Activated naive CD4-positive, alpha-beta T cell treated with anti-CD3 and anti-CD28 coated beads, Interleukin-2, amount 50 U/mL, for 72 hours (primary cell): ENCODE data around the gene RAP1GDS1. TPM values are rescaled to one million over a fixed set of nuclear protein-coding genes. Genes with fewer than 3 reads are reported as not detected.
"Not testable (repeated sequence)": the region's sequence is repeated elsewhere in the genome, so short reads cannot be mapped to it uniquely, and the experiment has no call there.

Experiments
- ATAC-seq, 2 donors: fragments of 150-1000 bp; cut with Tn5 transposase; 2 replicates each; pipeline ENCODE4 v1.10.0; 2021; ENCODE audit warnings: mild to moderate bottlenecking in 2 of 2, moderate library complexity in 2 of 2
- DNase-seq, 2 donors: peaks; one replicate each; pipeline ENCODE4 v3.0.0; 2021 to 2022; ENCODE audit warnings: low spot score in 2 of 2
- H3K27ac Mint-ChIP-seq, 2 donors: one replicate each; pipeline ENCODE4 v1.8.0; 2022; ENCODE audit warnings: mild to moderate bottlenecking in 2 of 2, mixed read lengths in 2 of 2
- H3K36me3 Mint-ChIP-seq, 2 donors: one replicate each; pipeline ENCODE4 v1.8.0; 2022; ENCODE audit warnings: mixed read lengths in 2 of 2
- H3K9me3 Mint-ChIP-seq, 2 donors: one replicate each; pipeline ENCODE4 v1.8.0; 2022; ENCODE audit warnings: mixed read lengths in 2 of 2
- total RNA-seq, 2 donors: library from RNA; stranded (reverse); gene quantifications; one replicate each; pipeline ENCODE4 v1.2.3, GENCODE V29; 2022

The RAP1GDS1 gene
- total RNA-seq, 2 donors from 2014 or later: 41.0 to 58.7 TPM

- peaks cover 2 to 18% of the 10 kb centered on the region in 2 donors for H3K9me3 Mint-ChIP-seq
- H3K36me3 Mint-ChIP-seq: peaks cover 0 to 51% of the 10 kb centered on the region in 2 donors
- ATAC-seq (peak; percentile 76 to 98), DNase-seq (no peak)
- H3K27ac Mint-ChIP-seq: no peak overlapping the region
These were observed 14.0 kb downstream of the RAP1GDS1 start for GRCh38 chr4:98275145-98275544.

GRCh38 chr4:98283219-98284189, 22.3 kb downstream of the RAP1GDS1 start:
- H3K27ac Mint-ChIP-seq: no peak overlapping the region
- DNase-seq (no peak), ATAC-seq (peak in 1 of 2 donors; percentile 77)
- H3K9me3 Mint-ChIP-seq: peaks cover 0 to 3% of the 10 kb centered on the region in 2 donors
- peaks cover 4 to 21% of the 10 kb centered on the region in 2 donors for H3K36me3 Mint-ChIP-seq

GRCh38 chr4:98284640-98285046, 23.5 kb downstream of the RAP1GDS1 start:
- Mint-ChIP-seq H3K9me3 (peaks cover 0 to 3% of the 10 kb centered on the region in 2 donors), H3K36me3 (peaks cover 4 to 21% of the 10 kb centered on the region in 2 donors), H3K27ac (no peak overlapping the region)
- DNase-seq (no peak), ATAC-seq (peak; percentile 50 to 59)

DNA sequence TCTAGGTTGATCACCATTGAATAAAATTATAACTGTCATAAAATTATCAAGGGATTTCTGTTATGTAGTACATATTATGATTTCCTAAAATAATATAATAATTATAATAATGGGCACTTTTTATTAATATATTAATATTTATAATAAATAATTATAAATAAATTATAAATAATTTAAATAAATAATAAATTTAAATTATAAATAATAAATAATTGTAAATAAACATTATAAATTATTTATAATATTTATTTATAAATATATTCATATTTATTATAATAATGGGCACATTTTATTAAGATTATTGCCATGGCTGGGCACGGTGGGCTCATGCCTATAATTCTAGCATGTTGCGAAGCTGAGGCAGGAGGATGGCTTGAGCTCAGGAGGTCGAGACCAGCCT, 24.5 kb downstream of the RAP1GDS1 start:
- Mint-ChIP-seq H3K36me3 (peaks cover 4 to 20% of the 10 kb centered on the region in 2 donors), H3K9me3 (peaks cover 0 to 3% of the 10 kb centered on the region in 2 donors), H3K27ac (no peak overlapping the region)
- no peak for ATAC-seq
- no peak for DNase-seq

GRCh38 chr4:98287328-98287727, 26.1 kb downstream of the RAP1GDS1 start:
- Mint-ChIP-seq H3K27ac (no peak overlapping the region), H3K9me3 (no peaks in the 10 kb centered on the region), H3K36me3 (peaks cover 0 to 5% of the 10 kb centered on the region in 2 donors)
- DNase-seq (no peak), ATAC-seq (peak in 1 of 2 donors; percentile 47)

GRCh38 chr4:98288671-98289070, 27.5 kb downstream of the RAP1GDS1 start:
- not testable (repeated sequence) for H3K36me3 Mint-ChIP-seq, H3K9me3 Mint-ChIP-seq, DNase-seq, ATAC-seq
- H3K27ac Mint-ChIP-seq: peak overlapping the region in 1 of 2 donors; percentile 35

GRCh38 chr4:98289375-98289774, 28.2 kb downstream of the RAP1GDS1 start:
- DNase-seq: no peak
- no peaks in the 10 kb centered on the region for H3K9me3 Mint-ChIP-seq
- no peak overlapping the region for H3K27ac Mint-ChIP-seq
- peaks cover 0 to 6% of the 10 kb centered on the region in 2 donors for H3K36me3 Mint-ChIP-seq
- ATAC-seq: peak in 1 of 2 donors; percentile 65

DNA sequence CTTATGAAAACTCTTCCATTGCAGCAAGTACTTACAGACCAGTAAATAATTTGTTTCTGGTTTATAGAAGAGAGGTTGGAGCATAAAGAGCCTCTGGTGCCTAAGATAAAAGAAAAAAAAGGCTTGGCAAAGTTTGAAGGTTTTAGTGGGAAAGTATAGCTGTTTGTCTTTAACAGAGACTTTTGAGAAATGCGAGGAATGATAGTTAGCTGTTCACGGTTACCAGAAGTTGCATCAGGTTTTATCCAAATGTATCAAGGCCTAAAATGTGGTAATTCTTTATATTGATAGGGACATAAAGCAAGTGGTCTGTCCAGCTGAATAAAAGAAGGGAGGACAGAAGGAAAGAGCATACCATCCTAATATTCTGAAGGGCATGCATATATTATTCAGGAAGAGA, 29.3 kb downstream of the RAP1GDS1 start:
- peaks cover 0 to 6% of the 10 kb centered on the region in 2 donors for H3K36me3 Mint-ChIP-seq
- no peak for DNase-seq
- no peaks in the 10 kb centered on the region for H3K9me3 Mint-ChIP-seq
- peak overlapping the region in 1 of 2 donors; percentile 11 for H3K27ac Mint-ChIP-seq
- ATAC-seq: no peak

- DNase-seq (no peak), ATAC-seq (peak in 1 of 2 donors; percentile 75)
- no peak overlapping the region for H3K27ac Mint-ChIP-seq
- peaks cover 14 to 22% of the 10 kb centered on the region in 2 donors for H3K36me3 Mint-ChIP-seq
- H3K9me3 Mint-ChIP-seq: peaks cover 0 to under 1% of the 10 kb centered on the region in 2 donors
These were observed 32.1 kb downstream of the RAP1GDS1 start for GRCh38 chr4:98293104-98293887.

DNA sequence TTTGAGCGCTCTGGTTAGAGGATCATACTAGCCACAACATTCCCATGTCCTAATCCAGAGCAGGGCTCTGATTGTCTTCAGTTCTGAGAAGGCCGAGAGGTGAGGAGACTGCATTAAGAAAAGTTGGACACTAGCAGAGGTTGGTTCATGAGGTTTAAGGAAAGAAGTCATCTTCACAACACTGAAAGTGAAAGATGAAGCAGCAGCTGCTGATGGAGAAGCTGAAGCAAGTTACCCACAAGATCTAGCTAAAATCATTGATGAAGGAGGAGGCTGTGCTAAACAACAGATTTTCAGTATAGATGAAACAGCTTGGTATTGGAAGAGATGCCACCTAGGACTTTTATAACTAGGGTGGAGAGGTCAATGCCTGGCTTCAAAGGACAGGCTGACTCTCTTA, 36.8 kb downstream of the RAP1GDS1 start:
- Mint-ChIP-seq H3K27ac (peak overlapping the region in 1 of 2 donors; percentile 24), H3K9me3 (peaks cover 9 to 15% of the 10 kb centered on the region in 2 donors), H3K36me3 (peaks cover 45 to 59% of the 10 kb centered on the region in 2 donors)
- ATAC-seq (no peak), DNase-seq (no peak)

- ATAC-seq (no peak), DNase-seq (no peak)
- peaks cover 49 to 60% of the 10 kb centered on the region in 2 donors for H3K36me3 Mint-ChIP-seq
- peaks cover 13 to 15% of the 10 kb centered on the region in 2 donors for H3K9me3 Mint-ChIP-seq
- H3K27ac Mint-ChIP-seq: no peak overlapping the region
These were observed 39.5 kb downstream of the RAP1GDS1 start for GRCh38 chr4:98300706-98301105.

GRCh38 chr4:98305576-98305975, 44.4 kb downstream of the RAP1GDS1 start:
- H3K36me3 Mint-ChIP-seq: peaks cover 19 to 27% of the 10 kb centered on the region in 2 donors
- ATAC-seq: no peak
- H3K27ac Mint-ChIP-seq: no peak overlapping the region
- peaks cover 11 to 13% of the 10 kb centered on the region in 2 donors for H3K9me3 Mint-ChIP-seq
- DNase-seq: no peak

GRCh38 chr4:98310867-98311266, 49.7 kb downstream of the RAP1GDS1 start:
- ATAC-seq (no peak), DNase-seq (no peak)
- H3K27ac Mint-ChIP-seq: no peak overlapping the region
- H3K9me3 Mint-ChIP-seq: no peaks in the 10 kb centered on the region
- no peaks in the 10 kb centered on the region for H3K36me3 Mint-ChIP-seq

DNA sequence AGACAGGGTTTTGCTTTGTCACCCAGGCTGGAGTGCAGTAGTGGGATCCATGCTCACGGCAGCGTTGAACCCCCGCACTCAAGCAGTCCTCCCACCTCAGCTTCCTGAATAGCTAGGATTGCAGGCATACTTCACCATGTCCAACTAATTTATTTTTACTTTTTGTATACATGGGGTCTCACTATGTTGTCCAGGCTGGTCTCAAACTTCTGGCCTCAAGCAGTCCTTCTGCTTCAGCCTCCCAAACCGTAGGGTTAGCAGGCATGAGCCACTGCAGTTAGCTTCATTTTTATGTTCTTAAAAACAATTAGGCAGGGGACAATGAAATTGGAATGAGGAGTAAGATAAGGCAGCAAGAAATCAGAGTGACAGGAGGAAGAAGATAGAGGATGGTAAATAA, 50.5 kb downstream of the RAP1GDS1 start:
- Mint-ChIP-seq H3K36me3 (no peaks in the 10 kb centered on the region), H3K9me3 (no peaks in the 10 kb centered on the region), H3K27ac (no peak overlapping the region)
- ATAC-seq: no peak
- no peak for DNase-seq

GRCh38 chr4:98314791-98315565, 53.8 kb downstream of the RAP1GDS1 start:
- H3K36me3 Mint-ChIP-seq: peaks cover 0 to 14% of the 10 kb centered on the region in 2 donors
- no peak for ATAC-seq
- no peak overlapping the region for H3K27ac Mint-ChIP-seq
- H3K9me3 Mint-ChIP-seq: peaks cover 3 to 8% of the 10 kb centered on the region in 2 donors
- no peak for DNase-seq

GRCh38 chr4:98318521-98318920, 57.3 kb downstream of the RAP1GDS1 start:
- Mint-ChIP-seq H3K27ac (peak overlapping the region in 1 of 2 donors; percentile 1), H3K9me3 (peaks cover 6 to 11% of the 10 kb centered on the region in 2 donors), H3K36me3 (peaks cover 0 to 20% of the 10 kb centered on the region in 2 donors)
- DNase-seq (no peak), ATAC-seq (no peak)
